ENCODE measurements around the gene MYNN.
A peak's percentile ranks its signal among the peaks of the same experiment; 100 is the strongest.
"Not testable (repeated sequence)": the region's sequence is repeated elsewhere in the genome, so short reads cannot be mapped to it uniquely, and the experiment has no call there.

The MYNN gene

DNA sequence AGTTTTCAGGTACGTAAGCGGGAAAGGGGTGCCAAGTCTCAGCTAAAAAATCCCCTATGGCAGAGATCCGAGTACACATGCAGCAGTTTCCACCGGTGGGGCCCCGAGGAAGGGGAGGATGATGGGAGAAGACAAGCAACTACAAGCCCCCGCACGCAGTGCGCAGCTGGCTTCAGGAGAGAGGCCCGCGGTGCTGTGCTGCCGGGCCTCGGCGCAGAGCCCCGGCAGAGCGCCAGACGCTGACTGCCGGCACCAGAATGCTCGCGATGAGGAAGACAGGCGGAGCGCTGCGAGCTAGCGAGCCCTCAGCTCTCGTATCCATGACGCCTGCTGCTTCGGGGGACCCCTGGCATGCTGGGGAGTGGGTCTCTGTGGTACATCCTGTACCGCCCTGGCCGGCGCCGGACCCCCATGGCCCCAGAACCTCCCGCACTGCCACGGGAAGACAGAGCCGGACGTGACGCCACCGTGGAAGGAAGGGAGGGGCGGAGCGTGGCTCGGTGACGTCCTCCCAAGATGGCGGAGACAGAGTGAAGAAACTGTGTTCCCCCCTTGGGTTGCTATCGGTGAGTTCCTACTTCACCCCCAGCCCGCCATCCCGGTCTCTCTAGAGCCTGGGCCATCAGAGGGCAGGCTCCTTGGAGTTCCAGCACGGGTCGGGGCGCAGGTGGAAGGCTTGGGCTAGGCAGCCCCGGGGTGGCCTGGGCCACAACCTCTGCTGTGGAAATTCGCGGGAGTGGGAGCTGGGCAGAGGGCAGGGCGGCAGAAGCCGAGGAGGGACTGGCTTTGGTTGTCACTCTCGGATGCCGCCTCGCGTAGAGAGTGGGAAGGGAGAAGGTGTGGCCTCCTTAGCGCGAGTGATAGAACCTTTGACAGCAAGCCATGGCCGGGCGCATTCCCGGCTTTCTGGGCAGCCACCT, at the start of gene MYNN:
Gene MYNN (plus strand): TSS at position 500 of the 920 bp plus-strand sequence. CDS start 900 bp downstream, outside the sequence.
- DNase-seq: peak; percentile 93

DNA sequence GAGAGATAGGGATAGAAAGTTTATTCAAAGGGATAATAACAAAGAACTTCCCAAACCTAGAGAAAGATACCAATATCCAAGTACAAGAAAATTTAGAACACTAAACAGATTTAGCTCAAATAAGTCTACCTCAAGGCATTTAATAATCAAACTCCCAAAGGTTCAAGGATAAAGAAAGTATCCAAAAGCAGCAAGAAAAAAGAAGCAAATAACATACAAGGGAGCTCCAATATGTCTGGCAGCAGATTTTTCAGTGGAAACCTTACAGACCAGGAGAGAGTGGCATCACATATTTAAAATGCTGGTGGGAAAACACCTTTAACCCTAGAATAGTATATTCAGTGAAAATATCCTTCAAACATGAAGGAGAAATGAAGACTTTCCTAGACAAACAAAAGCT, 41.3 kb upstream of the MYNN start:
- DNase-seq: not testable (repeated sequence)

DNA sequence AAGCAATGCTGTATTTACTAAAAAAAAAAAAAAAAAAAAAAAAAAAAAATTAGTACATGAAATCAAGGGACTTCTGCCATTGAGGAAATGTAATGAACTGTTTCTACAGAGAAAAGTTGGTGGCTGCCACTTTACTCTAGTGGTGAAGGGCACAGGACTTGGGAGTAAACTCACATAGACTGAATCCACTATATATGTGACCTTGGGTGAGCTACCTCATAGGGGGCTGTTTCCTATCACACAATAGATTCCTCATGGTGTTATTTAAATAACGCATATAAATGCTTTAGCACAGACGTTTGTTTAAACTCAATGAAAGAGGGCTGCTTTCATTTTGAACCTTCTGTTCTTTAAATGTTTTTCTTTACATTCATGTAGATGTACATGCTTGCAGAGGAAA, 34.1 kb upstream of the MYNN start:
- DNase-seq: no peak

DNA sequence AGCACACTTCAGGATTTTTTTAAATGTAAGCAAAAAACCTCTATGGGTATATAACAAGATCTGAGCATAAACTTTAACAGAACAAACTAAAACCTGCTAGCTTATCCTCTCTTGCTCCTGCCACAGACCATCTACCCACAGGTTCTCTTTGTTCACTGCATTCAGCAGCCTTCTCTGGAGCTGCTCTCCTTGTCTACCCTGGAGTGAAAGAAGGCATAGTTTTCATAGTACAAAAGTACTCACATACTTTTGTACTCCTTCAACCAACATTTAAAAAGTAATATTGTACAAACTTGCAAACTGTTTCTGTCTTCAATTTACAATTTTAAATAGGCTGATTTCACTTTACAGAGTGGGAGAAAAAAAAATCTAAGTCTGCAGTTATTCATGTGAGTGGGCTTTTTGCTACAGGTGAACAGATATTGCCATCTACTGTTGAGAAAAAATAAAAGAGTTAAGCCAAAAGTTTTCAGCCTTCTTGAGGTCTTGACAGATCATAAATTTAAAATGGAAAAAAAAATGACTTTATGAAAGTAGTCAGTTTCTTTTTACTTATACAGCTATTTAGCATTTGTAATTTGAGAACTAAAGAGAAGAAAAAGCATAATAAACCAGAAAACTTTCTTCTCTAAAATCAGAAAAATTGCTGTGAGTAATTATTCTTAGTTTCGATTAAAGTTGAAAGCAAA, 28.7 kb upstream of the MYNN start:
- no peak for DNase-seq

DNA sequence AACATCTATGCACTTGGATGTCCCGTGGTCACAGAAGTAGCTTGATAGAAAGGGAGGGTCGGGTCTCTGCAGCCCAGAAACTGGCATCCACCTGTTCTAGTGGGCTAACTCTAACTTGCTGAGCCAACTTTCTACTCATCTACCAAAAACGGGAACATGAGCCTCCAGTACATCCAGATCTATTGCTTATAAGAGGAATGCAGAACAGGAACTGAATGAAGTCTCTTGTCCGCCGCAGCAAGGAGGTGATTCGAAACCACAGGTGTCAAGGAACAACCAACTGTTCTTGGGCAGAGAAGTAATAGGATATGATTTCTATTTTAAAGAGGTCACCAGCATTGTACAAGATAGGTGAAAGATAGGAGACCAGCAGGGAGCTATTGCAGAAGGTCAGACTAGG, 26.3 kb upstream of the MYNN start:
- DNase-seq: no peak

DNA sequence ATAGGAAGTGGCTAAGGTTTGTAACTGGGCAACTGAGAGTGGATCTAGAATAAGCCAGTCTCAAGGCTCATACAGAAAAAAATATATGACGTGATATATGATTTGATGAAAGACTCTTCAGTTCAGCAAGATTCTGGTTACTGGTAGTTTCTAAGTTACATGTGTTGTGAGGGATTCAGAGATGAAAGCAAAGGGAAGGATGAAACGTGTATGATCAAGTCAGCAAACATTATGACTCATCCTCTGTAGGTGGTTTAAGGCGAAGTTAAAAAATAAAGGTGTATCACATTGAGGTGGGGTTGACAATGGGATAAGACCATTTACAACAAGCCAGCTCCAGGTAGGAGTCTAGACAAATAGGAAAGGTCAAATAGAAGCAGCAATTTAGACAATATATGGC, 24.5 kb upstream of the MYNN start:
- DNase-seq: no peak

DNA sequence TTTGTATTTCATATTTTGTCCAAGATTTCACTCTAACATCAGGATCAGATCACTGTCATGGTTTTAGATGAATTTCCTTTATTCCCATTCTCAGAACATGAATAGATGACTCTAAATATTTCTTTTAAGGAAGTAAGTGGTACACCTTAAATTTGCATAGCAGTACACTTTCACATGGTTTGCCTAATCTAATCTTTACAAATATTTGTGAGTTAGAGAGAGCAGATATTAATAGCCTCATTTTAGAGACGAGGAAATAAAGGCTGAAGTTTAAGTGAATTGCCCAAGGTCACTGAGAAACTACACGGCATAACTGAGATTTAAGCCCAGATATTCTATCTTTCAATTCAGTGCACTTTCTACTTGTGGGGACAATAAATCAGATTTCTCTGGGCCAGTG, 22.5 kb upstream of the MYNN start:
- DNase-seq: no peak

DNA sequence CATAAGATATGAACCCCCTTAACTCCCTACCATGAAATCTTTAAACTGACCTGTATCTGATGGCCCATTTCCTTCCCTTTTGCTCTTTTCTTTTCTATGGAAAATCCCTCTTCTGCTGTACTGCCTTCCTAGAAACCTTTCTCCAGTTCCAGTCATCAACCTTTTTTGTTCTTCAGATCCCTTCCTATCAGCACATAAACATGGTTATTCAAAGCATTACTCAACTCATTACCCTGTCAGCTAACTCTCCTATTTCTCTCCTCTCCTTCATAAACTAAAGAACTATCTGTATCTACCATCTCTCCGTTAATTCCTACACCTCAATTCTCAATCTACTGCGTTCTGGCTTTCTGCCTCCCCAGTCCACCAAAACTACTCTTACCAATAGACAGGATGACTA, 21.3 kb upstream of the MYNN start:
- no peak for DNase-seq

DNA sequence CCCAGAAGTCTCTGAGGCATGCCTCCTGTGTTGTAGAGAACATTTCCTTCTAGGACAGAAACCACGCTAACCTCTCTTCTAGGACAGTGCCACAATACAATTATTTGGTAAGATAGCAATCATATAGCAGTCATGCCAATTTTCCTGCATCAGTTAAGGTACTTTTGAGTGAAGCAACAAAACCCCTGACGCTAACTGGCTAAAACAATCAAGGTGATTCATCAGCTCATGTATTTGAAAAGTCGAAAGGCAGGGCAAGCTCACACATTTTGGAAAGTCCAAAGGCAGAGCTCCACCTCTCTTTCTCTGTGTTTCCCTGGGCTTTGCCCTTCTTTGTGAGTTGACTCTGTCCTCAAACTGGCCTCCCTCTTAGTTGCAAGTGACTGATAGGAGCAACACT, 18.5 kb upstream of the MYNN start:
- DNase-seq: no peak

DNA sequence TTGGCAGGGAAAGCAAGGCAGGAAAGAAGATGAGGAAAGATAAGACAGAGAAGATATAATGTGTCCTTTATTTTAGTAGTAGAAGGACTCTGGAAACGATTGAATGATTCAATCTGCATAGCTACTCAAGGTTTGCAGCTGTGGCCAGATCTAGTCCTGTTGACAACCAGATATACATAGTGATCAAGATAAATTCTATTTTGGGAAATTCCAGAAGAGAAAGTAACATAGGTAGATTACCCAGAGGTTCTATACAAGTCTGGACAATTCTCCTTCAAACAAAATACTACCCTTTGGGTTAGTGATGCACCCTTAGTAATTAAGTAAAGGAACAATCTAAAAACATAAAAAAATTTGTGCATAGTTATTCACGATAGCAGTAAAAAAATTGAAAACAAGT, 17.7 kb upstream of the MYNN start:
- DNase-seq: no peak

DNA sequence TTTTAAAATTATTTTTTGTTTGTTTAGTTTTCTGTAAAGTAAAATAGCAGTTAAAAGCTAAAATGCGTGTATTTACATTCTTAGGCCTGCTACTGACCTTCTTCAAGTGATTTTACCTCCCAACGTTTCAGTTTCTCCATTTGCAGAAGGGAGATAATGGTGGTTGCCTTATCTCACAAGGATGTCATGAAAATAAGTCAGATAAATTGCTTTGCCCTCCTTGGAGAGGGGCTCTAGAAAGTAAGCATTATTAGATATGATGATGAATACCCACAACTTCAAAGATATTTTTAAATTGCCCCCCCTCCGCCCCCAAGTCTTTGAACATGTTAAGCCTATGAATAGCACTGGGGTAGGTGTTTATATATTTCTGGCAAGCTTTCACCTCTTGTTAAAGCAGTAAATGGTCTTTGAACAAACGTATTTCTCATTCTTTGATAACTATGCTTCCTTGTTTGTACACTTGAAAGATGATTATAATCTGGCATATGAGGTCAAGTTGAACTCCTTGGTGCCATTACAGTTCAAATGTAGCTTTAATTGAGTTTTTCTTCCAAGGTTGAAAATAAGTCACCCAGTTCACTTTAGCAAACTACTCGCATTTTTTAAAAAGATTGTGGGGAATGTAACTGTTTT, 14.7 kb upstream of the MYNN start:
- DNase-seq: no peak

DNA sequence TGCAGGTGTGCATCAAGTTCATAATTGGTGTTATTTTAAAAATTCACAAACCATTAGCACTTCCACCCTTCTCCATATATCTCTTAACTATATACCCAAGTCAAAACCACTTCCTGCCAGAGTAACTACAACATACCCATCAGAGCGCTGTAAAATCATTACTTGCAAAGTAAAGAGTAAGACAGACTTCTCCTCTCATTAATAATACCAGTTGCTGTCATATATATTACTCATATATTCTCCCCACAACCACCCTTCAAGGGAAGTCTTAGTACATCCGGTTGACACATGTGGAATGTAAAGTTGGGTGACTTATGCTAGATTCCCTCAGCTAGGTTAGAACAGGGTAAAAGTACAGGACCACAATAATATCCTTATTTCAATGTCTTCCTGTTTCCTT, 13.9 kb upstream of the MYNN start:
- peak; percentile 8 for DNase-seq

DNA sequence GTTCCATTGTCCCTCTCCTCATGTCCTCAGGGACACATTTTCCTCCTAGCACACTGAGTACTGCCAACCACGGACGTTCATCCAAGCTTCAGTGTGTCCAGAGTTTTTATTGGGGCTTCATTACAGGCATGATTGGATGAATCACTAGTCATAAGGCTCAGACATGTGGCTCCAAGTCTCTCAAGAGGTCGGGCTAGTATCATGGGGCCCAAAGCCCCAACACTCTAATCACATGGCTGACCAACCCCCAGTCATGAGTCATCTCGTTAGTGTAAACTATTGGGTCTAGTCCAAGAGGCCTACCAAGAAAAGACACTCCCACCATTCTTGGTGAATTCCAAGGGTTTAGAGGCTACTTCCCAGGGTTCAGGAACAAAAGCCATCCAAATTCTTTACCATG, 12.7 kb upstream of the MYNN start:
- no peak for DNase-seq

DNA sequence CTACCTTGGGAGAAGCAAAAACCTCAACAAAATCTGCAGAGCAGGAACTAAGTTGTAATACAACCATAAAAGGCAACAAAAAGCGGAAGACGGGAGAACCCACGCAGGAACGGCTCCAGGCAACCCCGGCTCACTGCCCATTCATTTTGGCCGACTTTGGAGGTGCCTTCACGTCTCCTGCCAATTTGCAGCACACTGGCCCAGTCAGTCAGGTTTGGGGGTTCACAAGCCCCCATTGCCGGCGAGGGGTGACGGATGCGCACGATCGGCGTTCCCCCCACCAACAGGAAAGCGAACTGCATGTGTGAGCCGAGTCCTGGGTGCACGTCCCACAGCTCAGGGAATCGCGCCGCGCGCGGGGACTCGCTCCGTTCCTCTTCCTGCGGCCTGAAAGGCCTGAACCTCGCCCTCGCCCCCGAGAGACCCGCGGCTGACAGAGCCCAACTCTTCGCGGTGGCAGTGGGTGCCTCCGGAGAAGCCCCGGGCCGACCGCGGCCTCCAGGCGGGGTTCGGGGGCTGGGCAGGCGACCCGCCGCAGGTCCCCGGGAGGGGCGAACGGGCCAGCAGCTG, 8.8 kb upstream of the MYNN start:
- peak; percentile 68 for DNase-seq

DNA sequence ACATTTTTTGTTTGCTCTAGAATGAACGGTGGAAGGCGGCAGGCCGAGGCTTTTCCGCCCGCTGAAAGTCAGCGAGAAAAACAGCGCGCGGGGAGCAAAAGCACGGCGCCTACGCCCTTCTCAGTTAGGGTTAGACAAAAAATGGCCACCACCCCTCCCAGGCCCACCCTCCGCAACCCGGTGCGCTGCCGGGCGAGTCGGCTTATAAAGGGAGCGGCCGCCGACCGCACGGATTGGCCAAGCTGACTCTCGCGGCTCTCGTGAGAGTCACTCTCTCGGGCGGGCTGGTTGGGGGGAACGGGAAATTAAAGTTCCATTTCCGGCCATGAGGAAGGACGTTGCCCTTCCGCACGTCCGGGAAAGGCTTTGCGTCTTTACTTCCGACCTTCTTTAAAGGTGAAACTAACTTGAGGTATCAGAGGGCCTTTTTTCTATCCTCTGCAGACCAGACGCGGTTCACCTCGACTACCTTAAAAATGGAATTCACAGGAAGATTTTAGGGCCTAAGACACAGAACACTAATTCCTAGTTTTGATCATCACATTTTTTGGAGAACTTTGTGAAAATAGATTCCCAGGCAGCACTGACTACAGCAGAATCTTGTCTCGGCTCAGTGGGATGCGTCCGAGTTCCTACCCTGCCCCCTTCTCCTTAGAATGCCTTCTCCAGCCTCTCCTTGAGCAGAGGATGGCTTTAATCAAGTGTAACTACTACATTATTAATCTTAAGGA, 8.1 kb upstream of the MYNN start, which contains the start of gene TERC:
Gene TERC (minus strand): TSS at position 179 of the 731 bp plus-strand sequence.
- DNase-seq: peak; percentile 93

DNA sequence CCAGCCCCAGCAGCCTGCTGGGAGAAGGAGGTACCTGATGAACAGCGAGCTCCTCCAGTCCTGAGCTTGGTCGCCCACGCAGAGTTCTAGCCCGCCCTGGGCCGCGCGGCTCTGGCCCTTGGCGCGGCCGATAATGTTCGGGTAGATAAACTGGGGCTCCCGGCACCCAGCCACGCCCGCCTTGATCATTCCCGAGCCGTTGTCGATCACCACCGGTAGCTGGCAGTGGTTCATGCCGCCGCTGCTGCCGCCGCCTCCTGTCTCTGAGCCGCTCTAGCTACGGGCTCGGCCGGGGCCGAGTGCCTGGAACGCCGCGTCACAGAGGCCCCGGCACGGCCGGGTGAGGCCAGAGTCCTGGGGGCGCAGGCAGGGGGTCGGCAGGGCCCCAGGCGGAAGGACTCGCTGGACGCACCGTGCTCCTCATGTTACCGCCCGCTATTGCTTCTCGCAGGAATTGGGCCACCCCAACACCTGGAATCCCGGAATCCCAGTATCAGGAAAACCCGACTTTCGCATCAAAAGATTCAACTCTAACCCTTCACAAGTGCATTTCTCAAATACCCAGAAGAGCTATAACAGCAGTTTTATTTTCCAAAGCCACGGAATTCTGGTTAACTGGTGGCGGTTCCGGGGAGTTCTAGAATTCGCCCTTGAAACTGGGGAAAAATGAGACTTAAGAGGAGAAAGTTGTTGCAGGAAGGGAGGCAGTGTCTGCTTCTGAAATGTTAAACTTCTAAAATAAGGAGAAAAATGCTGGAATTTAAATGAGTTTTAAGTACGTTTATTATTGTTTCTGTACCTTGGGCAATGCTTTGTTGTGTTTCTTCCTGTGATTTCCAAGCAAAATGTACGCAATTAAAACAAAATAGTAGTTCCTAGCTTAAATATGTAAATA, 3.7 kb upstream of the MYNN start, which contains the start of gene ACTRT3:
Gene ACTRT3 (minus strand): TSS at position 275 of the 895 bp plus-strand sequence. CDS start 41 bp downstream, at position 234.
- peak; percentile 74 for DNase-seq

DNA sequence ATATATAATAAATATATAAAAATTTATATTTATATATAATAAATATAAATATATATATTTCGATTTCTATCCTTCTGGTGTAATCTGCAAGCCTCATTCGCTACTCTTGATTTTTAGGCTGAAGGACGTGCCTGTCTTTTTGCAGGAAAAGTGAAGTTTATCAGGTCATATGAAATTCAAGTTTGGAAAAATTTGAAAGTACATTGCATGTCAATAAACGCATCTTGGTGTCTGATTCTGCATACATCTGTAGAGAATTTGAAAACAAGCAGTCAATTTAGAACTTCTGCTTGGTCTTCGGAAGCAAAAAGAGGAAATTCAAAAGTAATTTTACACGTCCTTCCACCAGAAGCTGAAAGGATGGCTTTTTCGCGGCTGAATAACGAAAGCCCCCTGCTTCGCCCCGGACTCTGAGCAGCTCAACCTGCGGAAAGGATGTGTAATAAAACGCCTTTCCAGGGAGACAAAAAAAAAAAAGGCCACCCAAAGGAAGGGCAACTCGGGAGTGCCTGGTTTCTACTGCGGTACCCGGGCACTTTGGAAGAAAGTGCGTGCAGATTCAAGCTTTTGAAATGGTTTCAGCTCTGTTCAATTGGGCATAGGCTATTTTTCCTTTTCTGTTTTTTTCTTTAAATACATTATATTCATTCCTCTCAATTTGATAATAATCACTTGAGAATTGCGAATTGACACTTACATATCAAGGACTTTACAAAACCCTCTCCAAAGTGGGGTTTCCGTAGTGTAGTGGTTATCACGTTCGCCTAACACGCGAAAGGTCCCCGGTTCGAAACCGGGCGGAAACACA, 1.5 kb upstream of the MYNN start:
- DNase-seq: peak; percentile 65

DNA sequence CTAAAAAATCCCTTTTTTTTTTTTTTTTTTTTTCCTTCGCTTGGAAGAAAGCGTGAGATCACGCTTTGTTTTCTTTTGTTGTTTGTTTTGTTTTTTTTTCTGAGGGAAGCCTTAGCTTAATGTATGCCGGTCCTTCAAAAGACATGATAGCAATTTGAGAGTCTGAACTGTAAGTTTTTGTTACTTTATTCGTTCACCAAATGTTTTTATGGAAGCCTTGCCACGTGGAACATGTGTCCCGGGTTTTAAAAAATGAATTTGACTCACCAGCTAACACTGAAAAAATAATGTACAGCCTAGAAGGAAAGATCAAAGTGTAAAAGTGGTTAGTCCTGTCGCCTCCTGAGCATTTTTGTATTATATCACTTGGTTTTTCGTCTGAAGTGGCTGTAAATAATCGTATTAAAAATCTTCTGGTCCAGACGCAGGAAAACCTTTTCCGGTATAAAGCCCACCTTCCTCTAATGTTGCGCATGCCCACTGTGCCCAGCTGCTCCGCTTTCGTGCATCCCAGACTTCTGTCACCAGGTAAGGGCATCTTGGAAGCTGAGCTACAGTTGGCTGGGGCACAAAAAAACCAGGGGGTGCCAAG, 795 bp upstream of the MYNN start:
- peak; percentile 66 for DNase-seq

DNA sequence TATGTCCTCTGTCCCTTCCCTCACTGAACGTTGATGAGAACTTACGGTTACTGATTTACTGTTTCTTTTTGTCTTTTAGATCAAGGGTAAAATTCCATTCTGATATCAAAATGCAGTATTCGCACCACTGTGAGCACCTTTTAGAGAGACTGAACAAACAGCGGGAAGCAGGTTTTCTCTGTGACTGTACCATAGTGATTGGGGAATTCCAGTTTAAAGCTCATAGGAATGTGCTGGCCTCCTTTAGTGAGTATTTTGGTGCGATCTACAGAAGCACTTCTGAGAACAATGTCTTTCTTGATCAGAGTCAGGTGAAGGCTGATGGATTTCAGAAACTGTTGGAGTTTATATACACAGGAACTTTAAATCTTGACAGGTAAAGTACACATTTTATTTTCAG, 990 bp downstream of the MYNN start:
- DNase-seq: no peak

DNA sequence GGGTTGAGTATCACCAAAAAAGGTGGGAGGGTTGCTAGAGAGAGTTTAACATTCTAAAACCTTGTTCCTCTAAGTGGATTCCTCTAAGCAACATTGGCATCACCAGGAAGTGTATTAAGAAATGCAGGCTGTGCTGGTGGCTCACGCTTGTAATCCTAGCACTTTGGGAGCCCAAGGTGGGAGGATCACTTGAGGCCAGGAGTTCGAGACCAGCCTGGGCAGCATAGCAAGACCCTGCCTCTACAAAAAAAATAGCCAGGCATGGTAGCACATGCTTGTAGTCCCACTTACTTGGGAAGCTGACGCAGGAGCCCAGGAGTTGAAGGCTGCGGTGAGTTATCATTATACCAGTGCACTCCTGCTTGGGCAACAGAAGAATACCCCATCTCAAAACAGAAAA, 4.6 kb downstream of the MYNN start:
- no peak for DNase-seq

Measured in CD4-positive, alpha-beta T cell treated with Interleukin-17A for 4 hours (primary cell).